Mesendoderm (in vitro differentiated cells): ENCODE measurements around the gene DPM2.

Experiments
- DNase-seq: peaks from one replicate; pipeline ENCODE4 v3.0.0; 2013
- H2AK5ac ChIP-seq: 2 replicates; pipeline ENCODE4 v1.6.1; 2013; ENCODE audit warnings: low read length, inconsistent platforms
- H2BK120ac ChIP-seq: 2 replicates; pipeline ENCODE4 v1.6.1; 2013; ENCODE audit warnings: low read depth, mild to moderate bottlenecking, low read length, moderate library complexity, mixed read lengths
- H2BK15ac ChIP-seq: replicated peaks from 2 replicates; pipeline ENCODE4 v1.6.1; 2013; ENCODE audit warnings: low read depth, mild to moderate bottlenecking, moderate library complexity
- H2BK5ac ChIP-seq: 2 replicates; pipeline ENCODE4 v1.6.1; 2013; ENCODE audit warnings: low read length, inconsistent platforms
- H3K18ac ChIP-seq: 2 replicates; pipeline ENCODE4 v1.6.1; 2013; ENCODE audit warnings: mild to moderate bottlenecking, low read length, mixed read lengths
- H3K23ac ChIP-seq: one replicate; pipeline ENCODE4 v1.6.1; 2013; ENCODE audit warnings: low read length
- H3K27ac ChIP-seq: 2 replicates; pipeline ENCODE4 v1.5.1; 2013; ENCODE audit warnings: low read depth, mild to moderate bottlenecking, inconsistent platforms, low read length, moderate library complexity
- H3K27me3 ChIP-seq: 2 replicates; pipeline ENCODE4 v1.6.1; 2013; ENCODE audit warnings: low read length, control low read depth, mild to moderate bottlenecking, inconsistent platforms; ENCODE audit not compliant: insufficient read depth, poor library complexity
- H3K36me3 ChIP-seq: 2 replicates; pipeline ENCODE4 v1.6.1; 2013; ENCODE audit warnings: low read length, inconsistent platforms; ENCODE audit not compliant: control insufficient read depth, insufficient read depth
- H3K4ac ChIP-seq: one replicate; pipeline ENCODE4 v1.6.1; 2013; ENCODE audit warnings: low read depth, mild to moderate bottlenecking, low read length, moderate library complexity
- H3K4me1 ChIP-seq: 2 replicates; pipeline ENCODE4 v1.6.1; 2013; ENCODE audit warnings: low read depth, low read length, inconsistent platforms; ENCODE audit not compliant: control insufficient read depth
- H3K4me2 ChIP-seq: 2 replicates; pipeline ENCODE4 v1.6.1; 2013; ENCODE audit warnings: low read length
- H3K4me3 ChIP-seq: 2 replicates; pipeline ENCODE4 v1.5.1; 2013; ENCODE audit warnings: mild to moderate bottlenecking, low read length
- H3K56ac ChIP-seq: one replicate; pipeline ENCODE4 v1.6.1; 2013; ENCODE audit warnings: low read length
- H3K79me1 ChIP-seq: 2 replicates; pipeline ENCODE4 v1.6.1; 2013; ENCODE audit warnings: low read length, inconsistent platforms
- H3K79me2 ChIP-seq: 2 replicates; pipeline ENCODE4 v1.6.1; 2013; ENCODE audit warnings: mild to moderate bottlenecking, low read length; ENCODE audit not compliant: control insufficient read depth, insufficient read depth
- H3K9ac ChIP-seq: 2 replicates; pipeline ENCODE4 v1.6.1; 2013; ENCODE audit warnings: low read length, inconsistent platforms
- H4K5ac ChIP-seq: one replicate; pipeline ENCODE4 v1.6.1; 2013; ENCODE audit warnings: low read length
- H4K8ac ChIP-seq: one replicate; pipeline ENCODE4 v1.6.1; 2013; ENCODE audit warnings: low read depth, mild to moderate bottlenecking, control low read depth, low read length, moderate library complexity
- WGBS: extraction: QIAGEN DNeasy Blood & Tissue Kit; methylation state at CpG from one replicate; pipeline ENCODE4 v1.1.7; 2013; ENCODE audit warnings: low lambda C conversion rate, missing lambda C conversion rate; ENCODE audit not compliant: insufficient coverage; ENCODE audit errors: extremely low coverage; 5-methylcytosine and 5-hydroxymethylcytosine counted together

The DPM2 gene

DNA sequence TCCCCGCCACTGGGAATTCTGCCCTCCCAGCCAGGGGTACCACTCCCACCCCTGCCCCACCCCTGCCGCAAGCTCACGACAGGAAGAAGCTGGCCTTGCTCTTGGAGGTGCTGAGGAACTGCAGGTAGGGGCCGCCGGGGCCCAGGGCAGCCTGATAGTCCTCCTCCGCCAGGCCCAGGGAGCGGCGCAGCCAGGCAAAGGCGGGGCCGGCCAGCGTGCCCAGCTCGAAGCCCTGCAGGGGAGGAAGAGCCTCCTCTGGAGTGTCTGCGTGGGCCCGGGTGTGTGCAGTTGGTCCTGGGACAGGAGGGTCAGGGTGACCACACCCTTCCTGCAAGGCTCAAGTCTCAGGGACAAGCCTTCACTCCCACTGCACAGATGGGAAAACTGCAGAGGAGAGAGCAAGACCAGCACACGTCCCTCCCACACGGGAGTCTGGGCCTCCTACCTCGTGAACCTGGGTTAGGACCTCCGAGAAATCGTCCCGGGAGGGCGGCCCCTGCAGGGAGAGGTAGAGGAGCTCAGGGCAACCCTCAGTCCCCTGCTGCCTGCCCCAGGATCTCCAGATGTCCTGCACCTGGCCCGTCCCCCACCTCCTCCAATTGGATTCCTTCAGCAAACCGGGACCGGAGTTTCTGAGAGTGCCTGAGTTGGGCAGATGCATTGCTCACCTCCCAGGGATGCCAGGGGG lies 9.5 kb downstream of the DPM2 start:
- Histone ChIP-seq H3K4me2 (peak overlapping the region; percentile 86), H3K4me1 (peaks cover 9% of the 10 kb centered on the region), H3K79me2 (no peaks in the 10 kb centered on the region), H2BK120ac (no peak overlapping the region), H3K36me3 (no peaks in the 10 kb centered on the region), H3K9ac (peak overlapping the region; percentile 32), H2BK15ac (no peak overlapping the region), H3K27me3 (no peaks in the 10 kb centered on the region), H2BK5ac (no peak overlapping the region), H2AK5ac (no peak overlapping the region), H3K4ac (no peak overlapping the region), H4K8ac (no peak overlapping the region), H3K4me3 (no peak overlapping the region), H3K18ac (no peak overlapping the region), H4K5ac (no peak overlapping the region), H3K79me1 (no peaks in the 10 kb centered on the region), H3K56ac (peak overlapping the region; percentile 67), H3K23ac (peak overlapping the region; percentile 66), H3K27ac (no peak overlapping the region)
- peak; percentile 56 for DNase-seq
- no CpG with 5 or more reads among the region's 24 CpGs for WGBS

DNA sequence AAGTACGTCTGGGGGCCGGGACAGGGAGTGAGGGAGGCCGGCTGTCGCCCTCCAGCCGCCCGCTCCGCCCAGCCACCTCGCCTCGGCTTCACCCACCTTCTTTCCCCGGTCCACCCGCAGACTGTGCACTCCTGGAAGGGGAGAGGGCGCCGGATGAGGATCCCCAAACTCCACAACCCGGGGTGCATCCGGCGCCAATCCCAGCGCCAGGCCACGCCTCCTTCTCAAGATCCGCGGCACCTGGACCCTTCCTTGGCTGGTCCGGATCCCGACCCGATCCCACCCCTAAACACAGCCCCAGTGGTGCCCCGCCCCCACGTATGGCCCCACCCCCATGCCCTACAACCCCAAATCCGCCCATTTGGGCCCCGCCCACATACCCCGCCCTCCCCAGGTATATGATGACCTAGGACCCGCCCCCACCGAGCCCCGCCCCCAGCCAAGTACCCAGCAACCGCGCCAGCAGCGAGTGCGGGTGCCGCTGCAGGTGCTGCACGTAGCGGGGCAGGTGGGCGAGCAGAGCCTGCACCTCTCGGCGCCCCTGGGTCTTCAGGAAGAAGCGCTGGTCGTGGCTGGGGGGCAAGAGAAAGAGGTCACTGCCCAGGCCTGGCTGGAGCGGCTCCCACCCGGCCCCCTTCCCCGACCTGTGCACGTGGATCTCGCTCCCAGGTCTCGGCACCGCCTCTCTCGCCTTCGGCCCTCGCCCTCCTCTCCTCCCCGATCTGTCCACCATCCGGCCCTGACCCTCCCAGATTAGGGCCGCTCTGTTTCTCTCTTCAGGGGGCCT lies 10.3 kb downstream of the DPM2 start:
- no peak overlapping the region for H2BK5ac ChIP-seq
- no peaks in the 10 kb centered on the region for H3K79me1 ChIP-seq
- no peak overlapping the region for H3K18ac ChIP-seq
- H3K4ac ChIP-seq, result no peak overlapping the region
- no peak overlapping the region for H2BK15ac ChIP-seq
- H4K5ac ChIP-seq, result no peak overlapping the region
- peak; percentile 91 for DNase-seq
- peak overlapping the region; percentile 86 for H3K4me2 ChIP-seq
- H3K27ac ChIP-seq, result no peak overlapping the region
- no CpG with 5 or more reads among the region's 56 CpGs for WGBS
- no peak overlapping the region for H4K8ac ChIP-seq
- peaks cover 9% of the 10 kb centered on the region for H3K4me1 ChIP-seq
- peak overlapping the region; percentile 71 for H3K9ac ChIP-seq
- peak overlapping the region; percentile 67 for H3K56ac ChIP-seq
- H2AK5ac ChIP-seq, result no peak overlapping the region
- H3K27me3 ChIP-seq, result no peaks in the 10 kb centered on the region
- peak overlapping the region; percentile 60 for H3K4me3 ChIP-seq
- H3K36me3 ChIP-seq, result no peaks in the 10 kb centered on the region
- no peaks in the 10 kb centered on the region for H3K79me2 ChIP-seq
- no peak overlapping the region for H2BK120ac ChIP-seq
- no peak overlapping the region for H3K23ac ChIP-seq

DNA sequence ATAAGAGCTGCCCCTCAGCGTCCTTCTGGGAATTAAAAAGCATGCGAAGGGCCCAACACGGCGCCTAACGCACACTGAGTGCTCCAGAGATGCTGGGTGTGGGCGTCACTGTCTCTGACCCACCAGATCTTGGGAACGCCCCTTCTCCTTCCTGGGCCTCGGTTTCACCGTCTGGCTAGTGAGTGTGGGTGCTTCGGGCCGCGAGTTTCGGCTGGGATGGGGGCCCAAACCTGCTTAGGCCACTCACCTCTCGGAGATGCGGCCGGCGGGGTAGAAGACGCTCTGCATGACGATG lies 10.8 kb downstream of the DPM2 start:
- Histone ChIP-seq H3K27me3 (no peaks in the 10 kb centered on the region), H3K79me1 (no peaks in the 10 kb centered on the region), H3K36me3 (no peaks in the 10 kb centered on the region), H3K18ac (no peak overlapping the region), H3K79me2 (no peaks in the 10 kb centered on the region), H4K8ac (no peak overlapping the region), H3K27ac (no peak overlapping the region), H2BK120ac (no peak overlapping the region), H3K4me1 (peaks cover 9% of the 10 kb centered on the region), H3K56ac (peak overlapping the region; percentile 59), H3K9ac (peak overlapping the region; percentile 71), H2BK15ac (no peak overlapping the region), H3K4me3 (peak overlapping the region; percentile 60), H2BK5ac (no peak overlapping the region), H3K23ac (no peak overlapping the region), H3K4ac (no peak overlapping the region), H2AK5ac (no peak overlapping the region), H4K5ac (no peak overlapping the region), H3K4me2 (peak overlapping the region; percentile 31)
- no CpG with 5 or more reads among the region's 19 CpGs for WGBS
- peak; percentile 56 for DNase-seq

- Histone ChIP-seq H3K56ac (peak overlapping the region; percentile 59), H3K27me3 (no peaks in the 10 kb centered on the region), H2BK5ac (no peak overlapping the region), H3K4ac (no peak overlapping the region), H3K4me2 (peak overlapping the region; percentile 31), H2BK120ac (no peak overlapping the region), H2AK5ac (no peak overlapping the region), H3K79me2 (no peaks in the 10 kb centered on the region), H4K8ac (no peak overlapping the region), H3K23ac (no peak overlapping the region), H3K79me1 (no peaks in the 10 kb centered on the region), H4K5ac (no peak overlapping the region), H3K36me3 (no peaks in the 10 kb centered on the region), H3K27ac (no peak overlapping the region), H3K18ac (no peak overlapping the region), H3K4me1 (peaks cover 5% of the 10 kb centered on the region), H3K4me3 (no peak overlapping the region), H3K9ac (peak overlapping the region; percentile 71), H2BK15ac (no peak overlapping the region)
- DNase-seq, result no peak
- no CpG with 5 or more reads among the region's 14 CpGs for WGBS
Measured at GRCh38 chr9:127925959-127926905, 11.4 kb downstream of the DPM2 start.

GRCh38 chr9:127924736-127925444 lies 12.8 kb downstream of the DPM2 start:
- Histone ChIP-seq H3K79me1 (no peaks in the 10 kb centered on the region), H2BK120ac (no peak overlapping the region), H3K56ac (no peak overlapping the region), H3K79me2 (no peaks in the 10 kb centered on the region), H3K27ac (no peak overlapping the region), H3K36me3 (no peaks in the 10 kb centered on the region), H3K4me2 (no peak overlapping the region), H3K23ac (no peak overlapping the region), H2BK15ac (no peak overlapping the region), H3K9ac (no peak overlapping the region), H4K5ac (no peak overlapping the region), H3K4ac (no peak overlapping the region), H3K4me3 (no peak overlapping the region), H3K4me1 (peaks cover 2% of the 10 kb centered on the region), H2BK5ac (no peak overlapping the region), H3K18ac (no peak overlapping the region), H2AK5ac (no peak overlapping the region), H3K27me3 (no peaks in the 10 kb centered on the region), H4K8ac (no peak overlapping the region)
- no peak for DNase-seq
- no CpG with 5 or more reads among the region's 22 CpGs for WGBS
